Prostate gland (tissue), 2 donors: ENCODE measurements around the gene IGF2BP1.

Source experiments
- POLR2A ChIP-seq: fragments of 450-650 bp; IDR thresholded peaks from one replicate; pipeline ENCODE4 v1.6.1; 2016; ENCODE audit warnings: antibody characterized with exemption, mild to moderate bottlenecking
- TF ChIP-seq, protein P1 (sequence below), 4 experiments: fragments of 200-600 bp in 2 of 4; fragments of 450-650 bp in 2 of 4; sonication (generic) in 2 of 4; IDR thresholded peaks; 1 replicate in 3 of 4; 2 replicates in 1 of 4; pipeline ENCODE4 v1.5.1; 2016 to 2019; ENCODE audit warnings: antibody characterized with exemption in 4 of 4, mild to moderate bottlenecking in 2 of 4, moderate library complexity in 2 of 4

DNA sequence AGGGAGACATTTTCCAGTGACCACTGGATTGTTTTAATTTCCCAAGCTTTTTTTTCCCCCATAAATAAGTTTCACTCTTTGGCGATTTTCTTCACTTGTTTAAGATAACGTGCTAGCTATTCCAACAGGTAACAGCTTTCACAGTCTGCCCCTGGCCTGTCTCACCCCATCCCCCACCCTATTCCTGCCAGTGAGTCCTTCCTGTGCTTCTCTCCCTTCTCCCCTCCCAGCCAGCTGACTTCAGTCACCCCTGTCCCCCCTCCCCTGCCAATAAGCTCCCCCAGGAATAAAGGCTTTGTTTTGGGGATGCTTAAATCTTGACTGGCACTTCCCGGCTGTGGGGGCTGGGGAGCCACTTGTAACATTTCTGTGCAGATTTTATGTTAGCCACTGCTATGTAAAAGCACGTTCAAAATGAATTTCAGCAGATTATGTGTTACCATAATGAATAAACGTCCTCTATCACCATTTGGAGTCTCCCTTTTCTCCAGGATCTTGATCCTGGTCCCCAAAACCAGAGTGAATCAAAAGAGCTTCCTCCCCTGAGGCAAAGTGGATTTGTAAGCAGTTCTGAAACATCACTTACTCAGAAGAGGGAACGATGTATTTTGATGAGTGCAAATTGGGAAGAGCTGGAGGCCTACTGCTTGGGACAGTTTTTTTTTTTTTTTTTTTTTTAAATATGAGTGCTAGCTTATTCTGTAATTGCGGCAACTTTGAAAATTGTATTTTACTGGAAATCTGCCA, 58.2 kb downstream of the IGF2BP1 start:
- TF ChIP-seq, protein P1, sequence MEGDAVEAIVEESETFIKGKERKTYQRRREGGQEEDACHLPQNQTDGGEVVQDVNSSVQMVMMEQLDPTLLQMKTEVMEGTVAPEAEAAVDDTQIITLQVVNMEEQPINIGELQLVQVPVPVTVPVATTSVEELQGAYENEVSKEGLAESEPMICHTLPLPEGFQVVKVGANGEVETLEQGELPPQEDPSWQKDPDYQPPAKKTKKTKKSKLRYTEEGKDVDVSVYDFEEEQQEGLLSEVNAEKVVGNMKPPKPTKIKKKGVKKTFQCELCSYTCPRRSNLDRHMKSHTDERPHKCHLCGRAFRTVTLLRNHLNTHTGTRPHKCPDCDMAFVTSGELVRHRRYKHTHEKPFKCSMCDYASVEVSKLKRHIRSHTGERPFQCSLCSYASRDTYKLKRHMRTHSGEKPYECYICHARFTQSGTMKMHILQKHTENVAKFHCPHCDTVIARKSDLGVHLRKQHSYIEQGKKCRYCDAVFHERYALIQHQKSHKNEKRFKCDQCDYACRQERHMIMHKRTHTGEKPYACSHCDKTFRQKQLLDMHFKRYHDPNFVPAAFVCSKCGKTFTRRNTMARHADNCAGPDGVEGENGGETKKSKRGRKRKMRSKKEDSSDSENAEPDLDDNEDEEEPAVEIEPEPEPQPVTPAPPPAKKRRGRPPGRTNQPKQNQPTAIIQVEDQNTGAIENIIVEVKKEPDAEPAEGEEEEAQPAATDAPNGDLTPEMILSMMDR (IDR thresholded peaks at IDR 0.05), result no peak
- no peak for TF ChIP-seq POLR2A
